OCI-LY3 (cell line): ENCODE results near the gene NUDT21.

ENCODE experiments used
- EZH2phosphoT487 ChIP-seq: fragments of 200-600 bp; shearing (Covaris generic); IDR thresholded peaks from 2 replicates; pipeline ENCODE4 v1.6.1; 2018; ENCODE audit warnings: antibody characterized with exemption, mixed run types, low read depth
- TF ChIP-seq, protein P1 (sequence below): fragments of 200-600, 300-600 bp; sonication (generic); IDR thresholded peaks from 2 replicates; pipeline ENCODE4 v1.5.1; 2014; ENCODE audit warnings: antibody characterized with exemption, low read length, low read depth

DNA sequence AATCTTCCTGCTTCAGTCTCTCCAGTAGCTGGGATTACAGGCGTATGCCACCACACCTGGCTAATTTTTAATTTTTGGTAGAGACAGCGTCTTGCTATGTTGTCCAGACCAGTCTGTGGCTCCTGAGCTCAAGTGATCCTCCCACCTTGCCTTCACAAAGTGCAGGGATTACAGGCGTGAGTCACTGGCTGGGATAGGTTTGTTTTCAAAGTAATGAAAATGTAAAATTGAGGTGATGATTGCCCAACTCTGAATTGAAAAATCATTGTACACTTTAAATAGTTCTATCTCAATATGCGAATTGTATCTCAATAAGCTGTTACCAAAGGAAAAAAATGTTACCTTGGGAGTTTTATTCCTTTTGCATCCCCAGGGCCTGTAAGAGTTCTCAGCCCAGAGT lies 24.5 kb downstream of the NUDT21 start:
- TF ChIP-seq, protein P1, sequence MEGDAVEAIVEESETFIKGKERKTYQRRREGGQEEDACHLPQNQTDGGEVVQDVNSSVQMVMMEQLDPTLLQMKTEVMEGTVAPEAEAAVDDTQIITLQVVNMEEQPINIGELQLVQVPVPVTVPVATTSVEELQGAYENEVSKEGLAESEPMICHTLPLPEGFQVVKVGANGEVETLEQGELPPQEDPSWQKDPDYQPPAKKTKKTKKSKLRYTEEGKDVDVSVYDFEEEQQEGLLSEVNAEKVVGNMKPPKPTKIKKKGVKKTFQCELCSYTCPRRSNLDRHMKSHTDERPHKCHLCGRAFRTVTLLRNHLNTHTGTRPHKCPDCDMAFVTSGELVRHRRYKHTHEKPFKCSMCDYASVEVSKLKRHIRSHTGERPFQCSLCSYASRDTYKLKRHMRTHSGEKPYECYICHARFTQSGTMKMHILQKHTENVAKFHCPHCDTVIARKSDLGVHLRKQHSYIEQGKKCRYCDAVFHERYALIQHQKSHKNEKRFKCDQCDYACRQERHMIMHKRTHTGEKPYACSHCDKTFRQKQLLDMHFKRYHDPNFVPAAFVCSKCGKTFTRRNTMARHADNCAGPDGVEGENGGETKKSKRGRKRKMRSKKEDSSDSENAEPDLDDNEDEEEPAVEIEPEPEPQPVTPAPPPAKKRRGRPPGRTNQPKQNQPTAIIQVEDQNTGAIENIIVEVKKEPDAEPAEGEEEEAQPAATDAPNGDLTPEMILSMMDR = no peak
- TF ChIP-seq EZH2phosphoT487 = no peak
